NCI-H187 (cell line): Measurements from ENCODE around the gene MPV17.
"Not testable (repeated sequence)": the region's sequence is repeated elsewhere in the genome, so short reads cannot be mapped to it uniquely, and the experiment has no call there.

Experiments used
- DNase-seq, 2 experiments: peaks; one replicate each; lab custom pipeline; 2025; lab: John Stamatoyannopoulos, UW

Gene MPV17

GRCh38 chr2:27322301-27322765 lies 564 bp downstream of the MPV17 start:
- DNase-seq: no peak

DNA sequence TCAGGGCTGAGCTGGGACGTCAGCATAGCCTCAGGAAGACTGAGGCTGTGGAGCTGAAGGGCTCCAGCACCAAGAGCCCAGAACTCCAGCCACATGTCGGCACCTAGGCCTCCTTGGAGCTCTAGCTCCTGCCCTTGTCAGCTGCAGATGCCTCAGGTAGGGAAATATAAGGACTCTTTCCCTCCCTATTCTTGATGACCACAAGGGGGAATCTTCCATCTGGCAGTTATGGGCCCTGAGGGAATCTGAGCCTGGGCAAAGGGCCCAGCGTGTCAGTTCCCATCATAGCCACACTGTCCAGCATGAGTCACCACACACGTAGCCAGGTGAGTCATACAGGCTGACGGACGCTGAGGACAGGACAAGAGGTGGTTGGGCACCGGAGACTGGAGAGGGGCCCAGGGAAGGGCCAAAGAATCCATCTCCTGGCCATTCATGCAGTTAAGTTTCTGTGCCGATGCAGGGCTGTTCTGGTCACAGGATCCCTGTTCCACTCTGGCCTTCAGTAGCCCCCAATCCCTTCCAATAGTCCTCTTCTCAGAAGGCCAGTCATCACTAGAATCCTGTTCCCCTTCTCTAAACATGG lies 1.8 kb downstream of the MPV17 start:
- DNase-seq: no peak

GRCh38 chr2:27319839-27320238 lies 3.1 kb downstream of the MPV17 start:
- DNase-seq: not testable (repeated sequence)

- no peak for DNase-seq
Observed at GRCh38 chr2:27316655-27317412, 6.1 kb downstream of the MPV17 start.

DNA sequence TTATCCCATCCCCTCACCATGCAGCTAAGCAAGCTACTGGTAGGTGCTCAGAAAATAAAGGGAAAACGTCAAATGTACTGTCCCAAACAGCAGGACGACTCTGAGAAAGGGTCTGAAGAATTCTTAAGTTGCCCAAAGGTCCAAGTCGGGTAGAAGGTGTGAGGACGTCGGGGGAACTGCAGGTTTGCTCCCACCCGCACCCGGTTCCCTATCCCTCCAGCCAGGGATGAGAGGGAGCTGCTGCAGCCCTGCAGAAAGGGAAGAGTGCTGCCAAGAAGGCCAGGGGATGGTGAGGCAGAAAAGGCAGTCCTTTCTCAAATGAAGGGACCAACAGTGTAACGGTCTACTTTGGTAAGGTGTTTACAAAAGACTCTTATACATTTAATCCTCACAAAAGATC lies 7.8 kb downstream of the MPV17 start:
- no peak for DNase-seq

DNA sequence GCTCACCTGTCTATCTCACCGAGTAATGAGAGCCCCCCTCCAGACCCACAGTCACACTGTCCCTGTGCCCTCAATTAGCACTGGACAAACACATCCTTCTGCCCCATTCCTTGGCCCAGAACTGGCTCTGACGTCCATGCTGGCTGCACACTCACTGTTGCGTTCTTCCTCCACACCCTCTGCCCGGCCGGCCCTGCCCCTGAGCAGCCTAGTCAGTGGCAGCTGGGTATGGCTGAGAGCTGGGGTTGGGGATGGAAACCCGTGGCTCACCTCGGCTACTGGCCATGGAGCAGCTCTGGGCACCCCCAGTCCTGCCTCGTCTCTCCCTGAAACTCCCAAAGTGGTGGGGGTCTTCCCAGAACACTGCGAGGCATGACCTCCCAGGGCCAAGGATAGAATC lies 8.2 kb downstream of the MPV17 start:
- no peak for DNase-seq

DNA sequence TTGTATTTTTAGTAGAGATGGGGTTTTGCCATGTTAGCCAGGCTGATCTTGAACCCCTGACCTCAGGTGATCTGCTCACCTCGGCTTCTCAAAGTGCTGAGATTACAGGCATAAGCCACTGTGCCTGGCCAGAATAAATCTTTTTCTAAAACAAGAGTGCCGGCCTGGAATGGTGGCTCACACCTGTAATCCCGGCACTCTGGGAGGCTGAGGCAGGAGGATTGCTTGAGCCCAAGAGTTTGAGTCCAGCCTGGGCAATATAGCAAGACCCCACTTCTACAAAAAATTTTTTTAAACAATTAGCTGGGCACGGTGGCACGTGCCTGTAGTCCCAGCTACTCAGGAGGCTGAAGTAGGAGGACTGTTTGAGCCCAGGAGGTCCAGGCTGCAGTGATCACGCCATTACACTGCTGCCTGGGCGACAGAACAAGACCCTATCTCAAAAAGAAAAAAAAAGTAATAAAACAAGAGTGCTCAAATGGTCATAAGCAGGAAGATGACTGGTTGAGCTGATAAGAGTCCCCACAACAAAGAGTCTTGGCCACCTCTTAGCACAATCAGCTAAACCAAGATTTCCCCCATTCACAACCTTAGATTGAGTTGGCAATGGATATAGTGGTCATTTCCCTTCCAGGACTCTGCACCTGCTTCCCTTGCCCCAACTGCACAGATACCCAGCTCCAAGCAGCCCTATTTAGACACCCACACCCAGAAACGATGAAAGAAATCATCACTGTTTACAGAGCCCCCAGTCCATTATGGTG lies 8.8 kb downstream of the MPV17 start:
- DNase-seq: no peak

- no peak for DNase-seq
Observed at GRCh38 chr2:27312152-27312551, 10.7 kb downstream of the MPV17 start.

- DNase-seq: no peak
Observed at GRCh38 chr2:27309651-27310050, 13.2 kb downstream of the MPV17 start.

DNA sequence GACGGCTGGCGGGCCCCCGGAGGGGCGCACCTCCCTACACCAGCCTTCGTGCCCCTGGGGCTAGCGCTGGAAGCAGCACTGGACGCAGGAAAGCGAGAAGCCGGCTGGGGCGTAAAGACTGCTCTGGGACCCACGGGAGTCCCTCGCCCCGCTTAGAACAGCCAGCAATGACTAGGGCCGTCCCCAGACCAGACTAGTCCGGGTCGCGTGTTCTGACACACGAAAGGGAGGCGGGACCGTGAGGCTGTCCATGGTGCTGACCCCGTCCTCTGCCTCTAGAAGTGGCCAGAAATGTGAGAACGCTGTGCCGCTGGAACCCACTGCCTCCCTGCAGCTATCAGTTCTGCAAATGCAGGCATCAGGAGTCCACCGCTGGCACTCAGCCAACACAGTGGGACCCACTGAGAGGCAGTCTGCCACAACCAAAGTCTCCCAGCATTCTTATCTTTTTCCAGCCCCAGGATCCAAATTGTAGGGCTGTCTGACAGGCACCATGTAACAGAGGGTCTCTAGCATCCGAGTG lies 14.5 kb downstream of the MPV17 start, which contains the start of gene UCN:
TSS of gene UCN (minus strand) at position 87 of the 523 bp plus-strand sequence. CDS start 550 bp downstream, outside the sequence.
- DNase-seq: no peak

- DNase-seq: no peak
Observed at GRCh38 chr2:27307545-27308358, 15.1 kb downstream of the MPV17 start.

GRCh38 chr2:27307287-27307544 lies 15.7 kb downstream of the MPV17 start:
- no peak for DNase-seq

- no peak for DNase-seq
Observed at GRCh38 chr2:27306573-27307286, 16.2 kb downstream of the MPV17 start.

DNA sequence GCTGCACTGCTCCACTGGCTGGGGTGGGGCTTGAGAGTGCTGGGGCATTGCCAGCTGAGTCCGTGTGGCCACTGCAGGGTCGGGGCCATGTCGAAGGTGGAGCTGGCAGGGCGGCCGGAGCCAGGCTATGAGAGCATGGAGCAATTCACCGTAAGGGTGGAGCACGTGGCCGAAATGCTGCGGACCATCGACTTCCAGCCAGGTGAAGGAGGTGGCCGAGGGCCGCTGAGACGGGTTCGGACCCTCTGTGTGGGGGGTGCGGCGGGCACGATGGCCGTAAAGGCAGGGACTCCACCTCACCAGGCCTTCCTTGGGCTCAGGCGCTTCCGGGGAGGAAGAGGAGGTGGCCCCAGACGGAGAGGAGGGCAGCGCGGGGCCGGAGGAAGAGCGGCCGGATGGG lies 16.8 kb downstream of the MPV17 start:
- no peak for DNase-seq

DNA sequence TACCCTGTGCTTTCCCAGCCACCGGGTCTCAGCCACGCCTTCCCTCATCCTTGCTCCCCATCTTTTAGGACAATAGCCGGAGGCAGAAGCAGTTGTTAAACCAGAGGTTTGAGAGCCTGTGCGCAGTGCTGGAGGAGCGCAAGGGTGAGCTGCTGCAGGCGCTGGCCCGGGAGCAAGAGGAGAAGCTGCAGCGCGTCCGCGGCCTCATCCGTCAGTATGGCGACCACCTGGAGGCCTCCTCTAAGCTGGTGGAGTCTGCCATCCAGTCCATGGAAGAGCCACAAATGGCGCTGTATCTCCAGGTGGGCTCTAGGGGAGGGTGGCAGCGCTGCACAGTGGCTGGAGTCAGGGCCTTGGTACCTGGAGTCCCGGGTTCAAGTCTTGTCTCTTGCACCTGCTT lies 17.4 kb downstream of the MPV17 start:
- no peak for DNase-seq

GRCh38 chr2:27304488-27305240 lies 18.2 kb downstream of the MPV17 start:
- no peak for DNase-seq

- DNase-seq: peak in 1 of 2 experiments; percentile 37
Observed at GRCh38 chr2:27303093-27304025, 19.5 kb downstream of the MPV17 start.

- not testable (repeated sequence) for DNase-seq
Observed at GRCh38 chr2:27300606-27301005, 22.3 kb downstream of the MPV17 start.

DNA sequence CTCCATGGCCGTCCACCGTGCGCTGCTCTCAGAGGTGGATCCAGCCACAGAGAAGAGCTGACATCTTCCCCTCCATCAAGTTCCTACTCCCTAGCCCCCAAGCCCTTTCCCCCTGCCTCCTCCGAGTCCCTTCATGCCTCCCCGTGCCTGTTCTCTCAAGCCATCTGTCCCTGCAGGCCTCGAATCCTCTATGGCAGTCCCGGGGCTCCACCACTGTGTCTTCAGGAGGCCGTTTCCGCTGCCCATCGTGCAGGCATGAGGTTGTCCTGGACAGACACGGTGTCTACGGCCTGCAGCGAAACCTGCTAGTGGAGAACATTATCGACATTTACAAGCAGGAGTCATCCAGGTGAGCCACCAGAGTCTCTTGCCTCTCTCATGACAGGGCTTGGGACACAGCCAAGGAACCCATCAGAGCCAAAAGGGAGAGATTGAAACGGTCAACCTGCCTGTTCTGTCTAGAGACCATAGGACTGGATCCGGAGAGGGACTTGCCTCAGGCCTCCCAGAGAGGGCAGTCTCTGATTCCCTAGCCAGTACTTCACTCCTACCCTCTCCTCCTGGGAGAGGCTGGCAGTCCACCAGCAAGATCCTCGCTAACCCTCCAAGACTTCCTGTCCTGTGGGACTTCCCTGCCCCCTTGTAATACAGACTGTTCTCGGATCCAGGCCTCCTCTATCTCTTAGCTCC lies 24.4 kb downstream of the MPV17 start:
- no peak for DNase-seq
